ENCODE measurements around the gene DIMT1.
A peak's percentile ranks its signal among the peaks of the same experiment; 100 is the strongest.

DIMT1 gene

GRCh38 chr5:62385131-62385530 lies 18.6 kb downstream of the DIMT1 start:
- no peak for ATAC-seq
- DNase-seq, result no peak
- Mint-ChIP-seq H3K27me3 (no peaks in the 10 kb centered on the region), H3K4me3 (no peak overlapping the region), H3K27ac (peak overlapping the region in 1 of 2 donors; percentile 13), H3K4me1 (no peaks in the 10 kb centered on the region), H3K9me3 (no peaks in the 10 kb centered on the region)

GRCh38 chr5:62376064-62376463 lies 27.6 kb downstream of the DIMT1 start:
- Mint-ChIP-seq H3K4me1 (no peaks in the 10 kb centered on the region), H3K9me3 (no peaks in the 10 kb centered on the region), H3K4me3 (no peak overlapping the region), H3K27me3 (no peaks in the 10 kb centered on the region), H3K27ac (no peak overlapping the region)
- DNase-seq (no peak), ATAC-seq (no peak)

- ATAC-seq (no peak), DNase-seq (no peak)
- no peak overlapping the region for H3K4me3 Mint-ChIP-seq
- H3K27me3 Mint-ChIP-seq, result no peaks in the 10 kb centered on the region
- H3K4me1 Mint-ChIP-seq, result no peaks in the 10 kb centered on the region
- no peak overlapping the region for H3K27ac Mint-ChIP-seq
- no peaks in the 10 kb centered on the region for H3K9me3 Mint-ChIP-seq
These were observed 28.1 kb downstream of the DIMT1 start for GRCh38 chr5:62375627-62376026.

- DNase-seq (no peak), ATAC-seq (no peak)
- H3K4me1 Mint-ChIP-seq, result no peaks in the 10 kb centered on the region
- H3K27me3 Mint-ChIP-seq, result no peaks in the 10 kb centered on the region
- H3K9me3 Mint-ChIP-seq, result no peaks in the 10 kb centered on the region
- H3K4me3 Mint-ChIP-seq, result no peak overlapping the region
- no peak overlapping the region for H3K27ac Mint-ChIP-seq
These were observed 29.6 kb downstream of the DIMT1 start for GRCh38 chr5:62374090-62374489.

DNA sequence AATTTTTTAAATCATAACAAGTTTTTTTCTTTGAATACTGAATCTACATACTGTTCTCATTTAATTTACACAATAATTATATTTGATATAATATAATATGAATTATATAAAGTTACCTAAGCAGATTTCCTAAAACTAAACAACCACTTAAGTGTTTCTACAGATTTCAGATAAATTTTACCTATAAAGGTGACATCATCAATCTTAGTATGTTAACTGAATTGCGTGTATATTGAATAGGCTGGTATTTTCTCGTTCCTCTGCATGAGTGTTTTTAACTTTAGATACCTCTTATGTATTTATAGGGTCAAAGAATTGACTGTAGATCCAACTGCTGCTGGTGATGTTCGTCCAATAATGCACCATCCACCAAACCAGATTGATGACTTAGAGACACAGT lies 30.3 kb downstream of the DIMT1 start:
- no peaks in the 10 kb centered on the region for H3K4me1 Mint-ChIP-seq
- H3K4me3 Mint-ChIP-seq, result no peak overlapping the region
- no peak for DNase-seq
- H3K27me3 Mint-ChIP-seq, result no peaks in the 10 kb centered on the region
- no peak overlapping the region for H3K27ac Mint-ChIP-seq
- no peaks in the 10 kb centered on the region for H3K9me3 Mint-ChIP-seq
- no peak for ATAC-seq

- Mint-ChIP-seq H3K4me3 (no peak overlapping the region), H3K9me3 (no peaks in the 10 kb centered on the region), H3K27me3 (no peaks in the 10 kb centered on the region), H3K4me1 (no peaks in the 10 kb centered on the region), H3K27ac (peak overlapping the region in 1 of 2 donors; percentile 9)
- no peak for DNase-seq
- ATAC-seq, result no peak
These were observed 31.1 kb downstream of the DIMT1 start for GRCh38 chr5:62372600-62372999.

- H3K4me3 Mint-ChIP-seq, result no peak overlapping the region
- H3K9me3 Mint-ChIP-seq, result no peaks in the 10 kb centered on the region
- H3K27ac Mint-ChIP-seq, result no peak overlapping the region
- DNase-seq (no peak), ATAC-seq (no peak)
- no peaks in the 10 kb centered on the region for H3K4me1 Mint-ChIP-seq
- H3K27me3 Mint-ChIP-seq, result no peaks in the 10 kb centered on the region
These were observed 32.3 kb downstream of the DIMT1 start for GRCh38 chr5:62371409-62371808.

- H3K4me1 Mint-ChIP-seq, result no peaks in the 10 kb centered on the region
- H3K9me3 Mint-ChIP-seq, result no peaks in the 10 kb centered on the region
- H3K4me3 Mint-ChIP-seq, result no peak overlapping the region
- no peak for ATAC-seq
- no peak for DNase-seq
- H3K27me3 Mint-ChIP-seq, result no peaks in the 10 kb centered on the region
- peak overlapping the region; percentile 52 to 55 for H3K27ac Mint-ChIP-seq
These were observed 34.7 kb downstream of the DIMT1 start for GRCh38 chr5:62369039-62369438.

DNA sequence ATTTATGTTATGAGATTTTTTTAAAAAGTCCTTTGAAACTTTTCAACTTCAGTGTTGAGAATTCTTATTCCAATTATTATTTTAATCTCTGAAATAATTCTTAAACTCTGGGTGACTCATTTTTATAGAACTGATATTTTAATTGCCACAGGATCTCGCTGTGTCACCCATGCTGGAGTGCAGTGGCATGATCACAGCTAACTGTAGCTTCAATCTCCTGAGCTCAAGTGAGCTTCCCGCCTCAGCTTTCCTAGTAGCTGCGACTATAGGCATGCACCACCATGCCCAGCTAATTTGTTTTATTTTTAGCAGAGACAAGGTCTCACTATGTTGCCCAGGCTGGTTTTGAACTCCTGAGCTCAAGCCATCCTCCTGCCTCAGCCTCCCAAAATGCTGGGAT lies 41.0 kb downstream of the DIMT1 start:
- no peaks in the 10 kb centered on the region for H3K9me3 Mint-ChIP-seq
- ATAC-seq, result no peak
- no peak overlapping the region for H3K4me3 Mint-ChIP-seq
- H3K4me1 Mint-ChIP-seq, result no peaks in the 10 kb centered on the region
- no peak for DNase-seq
- no peak overlapping the region for H3K27ac Mint-ChIP-seq
- no peaks in the 10 kb centered on the region for H3K27me3 Mint-ChIP-seq

DNA sequence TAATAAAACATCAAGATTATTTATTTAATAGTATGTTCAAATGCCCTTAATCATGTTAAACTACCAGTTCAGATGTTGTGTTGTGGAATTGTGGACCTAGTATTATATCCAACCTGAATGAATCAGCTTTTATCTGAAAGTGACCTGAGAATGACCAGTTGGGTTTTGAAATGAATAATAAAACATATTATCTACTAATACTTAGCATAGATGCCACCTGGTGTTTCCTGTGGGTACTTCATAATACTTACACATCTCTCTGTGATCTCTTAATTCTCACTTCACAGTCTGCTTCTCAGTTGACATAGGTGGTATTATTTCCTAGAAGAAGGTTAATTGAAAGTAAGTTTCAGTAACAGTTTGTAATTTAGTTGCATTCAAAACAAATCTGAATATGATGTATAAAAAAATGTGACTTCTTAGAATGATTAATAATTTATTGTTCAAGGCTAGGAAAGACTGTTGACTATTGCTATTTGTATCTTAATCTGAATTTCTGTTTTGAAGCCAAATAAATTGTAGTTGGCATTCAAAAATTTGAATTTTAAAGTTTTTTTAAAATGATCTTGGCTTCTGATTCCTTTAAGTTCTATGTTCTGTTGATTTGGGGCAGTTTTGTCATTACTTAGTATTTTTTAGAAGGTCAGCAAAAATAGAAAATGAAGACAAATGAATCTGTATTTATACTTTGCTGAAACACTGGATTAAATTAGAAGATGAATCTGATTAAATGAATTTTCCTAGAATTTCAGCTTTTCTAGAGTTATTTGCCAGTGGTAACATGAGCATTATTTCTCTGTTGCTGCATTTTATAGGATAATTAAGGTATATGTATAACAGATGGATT lies 49.5 kb downstream of the DIMT1 start:
- ATAC-seq, result peak; percentile 80
- H3K27ac Mint-ChIP-seq, result no peak overlapping the region
- no peak overlapping the region for H3K4me3 Mint-ChIP-seq
- H3K27me3 Mint-ChIP-seq, result no peaks in the 10 kb centered on the region
- H3K9me3 Mint-ChIP-seq, result no peaks in the 10 kb centered on the region
- peaks cover 10% of the 10 kb centered on the region for H3K4me1 Mint-ChIP-seq
- no peak for DNase-seq

GRCh38 chr5:62348723-62349481 lies 54.8 kb downstream of the DIMT1 start:
- no peaks in the 10 kb centered on the region for H3K9me3 Mint-ChIP-seq
- no peaks in the 10 kb centered on the region for H3K27me3 Mint-ChIP-seq
- no peak overlapping the region for H3K4me3 Mint-ChIP-seq
- DNase-seq (no peak), ATAC-seq (no peak)
- peaks cover 28% of the 10 kb centered on the region for H3K4me1 Mint-ChIP-seq
- peak overlapping the region; percentile 11 to 44 for H3K27ac Mint-ChIP-seq

DNA sequence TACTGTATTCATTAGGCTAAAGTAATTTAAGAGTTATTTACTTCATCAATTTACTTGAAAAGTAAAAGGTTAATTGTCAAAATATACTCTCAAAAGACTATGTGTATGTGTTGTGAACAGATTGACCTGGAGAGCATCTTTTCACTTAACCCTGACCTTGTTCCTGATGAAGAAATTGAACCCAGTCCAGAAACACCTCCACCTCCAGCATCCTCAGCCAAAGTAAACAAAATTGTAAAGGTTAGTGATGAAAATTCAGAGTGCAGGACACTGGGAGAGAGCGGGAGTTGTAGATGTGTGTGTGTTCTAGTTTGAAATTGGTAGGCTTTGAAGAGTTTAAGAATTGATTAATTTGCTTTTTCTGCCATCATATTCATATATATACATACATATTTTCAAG lies 55.8 kb downstream of the DIMT1 start:
- peaks cover 33% of the 10 kb centered on the region for H3K4me1 Mint-ChIP-seq
- no peaks in the 10 kb centered on the region for H3K9me3 Mint-ChIP-seq
- no peaks in the 10 kb centered on the region for H3K27me3 Mint-ChIP-seq
- no peak overlapping the region for H3K4me3 Mint-ChIP-seq
- H3K27ac Mint-ChIP-seq, result peak overlapping the region; percentile 19 to 70
- no peak for DNase-seq
- ATAC-seq, result no peak

DNA sequence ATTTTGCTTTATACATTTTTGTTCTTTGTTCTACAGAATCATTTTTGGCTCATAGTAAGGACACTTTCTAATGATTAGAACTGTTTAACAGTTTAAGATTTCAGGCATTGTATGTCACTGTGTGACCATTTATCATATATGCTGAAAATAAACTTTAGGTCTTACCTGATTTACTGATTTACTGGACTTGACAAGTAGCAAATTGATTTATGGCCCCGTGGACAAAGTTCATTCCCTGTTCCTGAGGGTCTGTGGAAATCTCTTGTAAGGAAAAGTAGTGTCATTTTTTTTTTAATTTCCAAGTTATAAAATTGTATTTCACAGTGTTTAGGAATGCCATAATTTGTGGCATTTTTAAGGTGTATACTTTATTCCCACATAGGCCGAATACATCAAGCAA lies 57.0 kb downstream of the DIMT1 start:
- Mint-ChIP-seq H3K4me1 (peaks cover 38% of the 10 kb centered on the region), H3K27ac (no peak overlapping the region), H3K4me3 (no peak overlapping the region), H3K9me3 (no peaks in the 10 kb centered on the region), H3K27me3 (no peaks in the 10 kb centered on the region)
- no peak for ATAC-seq
- DNase-seq, result no peak

GRCh38 chr5:62343428-62343827 lies 60.3 kb downstream of the DIMT1 start:
- no peak for ATAC-seq
- Mint-ChIP-seq H3K4me3 (no peak overlapping the region), H3K27me3 (no peaks in the 10 kb centered on the region), H3K9me3 (no peaks in the 10 kb centered on the region), H3K4me1 (peaks cover 59% of the 10 kb centered on the region), H3K27ac (peak overlapping the region in 1 of 2 donors; percentile 13)
- DNase-seq, result no peak

GRCh38 chr5:62342476-62342837 lies 61.2 kb downstream of the DIMT1 start:
- H3K4me3 Mint-ChIP-seq, result peak overlapping the region in 1 of 2 donors; percentile 59
- H3K9me3 Mint-ChIP-seq, result no peaks in the 10 kb centered on the region
- H3K27me3 Mint-ChIP-seq, result no peaks in the 10 kb centered on the region
- H3K4me1 Mint-ChIP-seq, result peaks cover 59% of the 10 kb centered on the region
- DNase-seq (no peak), ATAC-seq (peak; percentile 6)
- peak overlapping the region in 1 of 2 donors; percentile 78 for H3K27ac Mint-ChIP-seq

- DNase-seq (no peak), ATAC-seq (peak; percentile 79)
- Mint-ChIP-seq H3K4me1 (peaks cover 61% of the 10 kb centered on the region), H3K27ac (peak overlapping the region; percentile 78 to 81), H3K4me3 (peak overlapping the region; percentile 59 to 71), H3K27me3 (no peaks in the 10 kb centered on the region), H3K9me3 (no peaks in the 10 kb centered on the region)
These were observed 61.8 kb downstream of the DIMT1 start for GRCh38 chr5:62341783-62342475.

Data from stimulated activated naive CD8-positive, alpha-beta T cell treated with anti-CD3 and anti-CD28 coated beads, Interleukin-15, amount 100 ng/mL, for 72 hours (primary cell).